Measurements from ENCODE around the gene GAREM1. TPM values are rescaled to one million over a fixed set of nuclear protein-coding genes. Genes with fewer than 3 reads are reported as not detected.

GAREM1 gene
- total RNA-seq, 1 experiment from 2014 or later: 11.1 TPM

DNA sequence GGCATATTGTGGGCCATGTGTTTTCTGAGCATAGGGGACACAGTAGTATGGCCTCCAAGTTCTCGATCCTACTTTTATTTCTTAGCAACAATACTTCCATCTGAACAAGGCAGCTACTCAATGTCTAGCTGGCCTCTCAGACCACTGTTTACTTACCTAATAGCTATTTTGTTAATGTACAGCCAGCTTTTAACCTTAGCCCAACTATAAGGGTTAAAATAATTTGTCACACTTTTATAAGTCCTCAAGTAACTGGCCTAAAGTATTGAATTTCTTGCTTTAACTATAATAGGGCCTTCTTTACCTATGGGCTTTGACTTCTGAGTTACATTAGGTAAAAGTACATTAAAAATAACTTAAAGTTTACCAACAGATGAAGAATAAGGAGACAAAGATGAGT, 117.4 kb downstream of the GAREM1 start (continued):
- TF ChIP-seq TCF7L2 (IDR thresholded peaks at IDR 0.05; ENCODE audit: borderline replicate concordance, extremely low read depth, insufficient read depth, insufficient read length) (no peak), POLR2A (IDR thresholded peaks at IDR 0.05; ENCODE audit: borderline replicate concordance, extremely low read depth, insufficient read depth, insufficient read length) (no peak), EZH2phosphoT487 (IDR thresholded peaks at IDR 0.05; ENCODE audit: borderline replicate concordance) (no peak), ZNF274 (IDR thresholded peaks at IDR 0.05; ENCODE audit: low read depth, low read length) (no peak), YY1 (IDR thresholded peaks at IDR 0.05; ENCODE audit: extremely low read depth, insufficient replicate concordance, low read depth, low read length) (no peak)
- TF ChIP-seq, protein P1, sequence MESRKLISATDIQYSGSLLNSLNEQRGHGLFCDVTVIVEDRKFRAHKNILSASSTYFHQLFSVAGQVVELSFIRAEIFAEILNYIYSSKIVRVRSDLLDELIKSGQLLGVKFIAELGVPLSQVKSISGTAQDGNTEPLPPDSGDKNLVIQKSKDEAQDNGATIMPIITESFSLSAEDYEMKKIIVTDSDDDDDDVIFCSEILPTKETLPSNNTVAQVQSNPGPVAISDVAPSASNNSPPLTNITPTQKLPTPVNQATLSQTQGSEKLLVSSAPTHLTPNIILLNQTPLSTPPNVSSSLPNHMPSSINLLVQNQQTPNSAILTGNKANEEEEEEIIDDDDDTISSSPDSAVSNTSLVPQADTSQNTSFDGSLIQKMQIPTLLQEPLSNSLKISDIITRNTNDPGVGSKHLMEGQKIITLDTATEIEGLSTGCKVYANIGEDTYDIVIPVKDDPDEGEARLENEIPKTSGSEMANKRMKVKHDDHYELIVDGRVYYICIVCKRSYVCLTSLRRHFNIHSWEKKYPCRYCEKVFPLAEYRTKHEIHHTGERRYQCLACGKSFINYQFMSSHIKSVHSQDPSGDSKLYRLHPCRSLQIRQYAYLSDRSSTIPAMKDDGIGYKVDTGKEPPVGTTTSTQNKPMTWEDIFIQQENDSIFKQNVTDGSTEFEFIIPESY (IDR thresholded peaks at IDR 0.05; ENCODE audit: extremely low read depth, insufficient replicate concordance, low read length): no peak

DNA sequence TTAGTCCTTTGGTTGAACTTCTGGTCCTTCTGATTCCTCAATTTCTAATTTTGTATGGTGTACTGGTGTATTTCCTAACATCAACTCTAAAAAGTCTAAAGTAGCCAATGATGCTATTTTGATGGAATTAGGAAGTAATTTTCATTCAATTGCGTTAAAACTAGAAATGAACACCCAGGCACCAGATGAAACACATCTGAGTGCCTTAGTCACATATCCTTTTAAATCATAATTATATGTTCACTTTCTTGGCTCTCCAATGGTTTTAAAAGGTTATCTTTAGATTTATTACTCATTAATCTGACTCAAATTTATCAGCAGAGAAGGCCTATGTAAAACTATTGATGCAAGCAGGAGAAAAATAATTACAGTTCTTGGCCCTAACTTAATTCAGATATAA, 119.7 kb downstream of the GAREM1 start:
- POLR2A ChIA-PET: no interaction called here
- Histone ChIP-seq H3K4me1 (ENCODE audit: control insufficient read depth in 1 of 2, insufficient read depth in 2 of 2, low read length in 2 of 2) (peaks cover 13 to 24% of the 10 kb centered on the region in 2 experiments), H3K4me3 (replicated peaks in 1 of 2; ENCODE audit: low read depth in 1 of 2, low read length in 2 of 2) (no peak overlapping the region), H3K27me3 (ENCODE audit: insufficient read depth, low read length) (no peaks in the 10 kb centered on the region), H3K27ac (ENCODE audit: low read depth, low read length) (no peak overlapping the region), H3K79me2 (ENCODE audit: insufficient read depth, low read length) (no peaks in the 10 kb centered on the region), H2AFZ (ENCODE audit: low read depth, low read length, poor library complexity, severe bottlenecking) (no peak overlapping the region), H3K36me3 (ENCODE audit: control insufficient read depth in 1 of 2, insufficient read depth in 2 of 2, low read length in 2 of 2) (no peaks in the 10 kb centered on the region), H3K9me2 (ENCODE audit: insufficient read depth) (no peaks in the 10 kb centered on the region), H4K20me1 (ENCODE audit: insufficient read depth) (no peaks in the 10 kb centered on the region), H3K4me2 (ENCODE audit: low read length) (peak overlapping the region; percentile 72; the same call in 1 of the 2 replicates), H3K9ac (ENCODE audit: low read length) (no peak overlapping the region), H3K9me3 (ENCODE audit: control insufficient read depth in 1 of 2, insufficient read depth in 1 of 2, low read depth in 1 of 2, low read length in 2 of 2) (no peaks in the 10 kb centered on the region)
- DNase-seq (ENCODE audit: low read depth, low spot score) (no peak), ATAC-seq (no peak)
- CTCF ChIA-PET: interaction anchor here (1.1 kb wide), 1 partner anchor 62 kb away, joined by 3 read pairs; no protein-coding TSS in a partner anchor
- BruUV-seq (replicated peaks): no TSS peak
- intact Hi-C loops (cut with micrococcal nuclease): no loop called here
- RAD21 ChIA-PET (ENCODE audit: low non-redundant PET in 1 of 2, low total read pairs in 2 of 2, uncharacterized antibody in 2 of 2, unreplicated experiment in 2 of 2): no interaction called here
- TF ChIP-seq POLR2AphosphoS5 (IDR thresholded peaks at IDR 0.05; ENCODE audit: low read depth, low read length): no peak
- TF ChIP-seq CEBPB (IDR thresholded peaks at IDR 0.05; ENCODE audit: low read depth): no peak
- no peak for TF ChIP-seq SP1 (IDR thresholded peaks at IDR 0.05; ENCODE audit: low read depth)
- no peak for TF ChIP-seq EZH2 (IDR thresholded peaks at IDR 0.05)
- no peak for TF ChIP-seq RAD21 (IDR thresholded peaks at IDR 0.05; ENCODE audit: low read depth)
- no peak for TF ChIP-seq TCF7L2 (IDR thresholded peaks at IDR 0.05; ENCODE audit: borderline replicate concordance, extremely low read depth, insufficient read depth, insufficient read length)
- TF ChIP-seq, protein P2, sequence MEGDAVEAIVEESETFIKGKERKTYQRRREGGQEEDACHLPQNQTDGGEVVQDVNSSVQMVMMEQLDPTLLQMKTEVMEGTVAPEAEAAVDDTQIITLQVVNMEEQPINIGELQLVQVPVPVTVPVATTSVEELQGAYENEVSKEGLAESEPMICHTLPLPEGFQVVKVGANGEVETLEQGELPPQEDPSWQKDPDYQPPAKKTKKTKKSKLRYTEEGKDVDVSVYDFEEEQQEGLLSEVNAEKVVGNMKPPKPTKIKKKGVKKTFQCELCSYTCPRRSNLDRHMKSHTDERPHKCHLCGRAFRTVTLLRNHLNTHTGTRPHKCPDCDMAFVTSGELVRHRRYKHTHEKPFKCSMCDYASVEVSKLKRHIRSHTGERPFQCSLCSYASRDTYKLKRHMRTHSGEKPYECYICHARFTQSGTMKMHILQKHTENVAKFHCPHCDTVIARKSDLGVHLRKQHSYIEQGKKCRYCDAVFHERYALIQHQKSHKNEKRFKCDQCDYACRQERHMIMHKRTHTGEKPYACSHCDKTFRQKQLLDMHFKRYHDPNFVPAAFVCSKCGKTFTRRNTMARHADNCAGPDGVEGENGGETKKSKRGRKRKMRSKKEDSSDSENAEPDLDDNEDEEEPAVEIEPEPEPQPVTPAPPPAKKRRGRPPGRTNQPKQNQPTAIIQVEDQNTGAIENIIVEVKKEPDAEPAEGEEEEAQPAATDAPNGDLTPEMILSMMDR (IDR thresholded peaks at IDR 0.05 in 2 of 3, conservative IDR thresholded peaks at IDR 0.05 in 1 of 3; ENCODE audit: borderline replicate concordance in 1 of 3, insufficient read depth in 1 of 3, low read depth in 2 of 3, low read length in 2 of 3): no peak
- TF ChIP-seq ELF1 (IDR thresholded peaks at IDR 0.05; ENCODE audit: borderline replicate concordance, low read depth): no peak
- TF ChIP-seq, protein P1 (IDR thresholded peaks at IDR 0.05; ENCODE audit: extremely low read depth, insufficient replicate concordance, low read length): no peak
- TF ChIP-seq, protein P3, sequence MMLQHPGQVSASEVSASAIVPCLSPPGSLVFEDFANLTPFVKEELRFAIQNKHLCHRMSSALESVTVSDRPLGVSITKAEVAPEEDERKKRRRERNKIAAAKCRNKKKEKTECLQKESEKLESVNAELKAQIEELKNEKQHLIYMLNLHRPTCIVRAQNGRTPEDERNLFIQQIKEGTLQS (IDR thresholded peaks at IDR 0.05): no peak

Data from HCT116 (cell line).